DOHH2 (cell line): ENCODE measurements around the gene SEMA3D.

Experiments
- EZH2phosphoT487 ChIP-seq: fragments of 200-600 bp; sonication (generic); IDR thresholded peaks from 2 replicates; pipeline ENCODE4 v1.6.1; 2017; ENCODE audit warnings: borderline replicate concordance, mild to moderate bottlenecking, antibody characterized with exemption, low read length, moderate library complexity, mixed read lengths
- TF ChIP-seq, protein P1 (sequence below): fragments of 200-600 bp; sonication (generic); IDR thresholded peaks from one replicate; pipeline ENCODE4 v1.5.1; 2014; ENCODE audit warnings: antibody characterized with exemption, mild to moderate bottlenecking, low read depth, low read length; ENCODE audit not compliant: poor library complexity, severe bottlenecking

DNA sequence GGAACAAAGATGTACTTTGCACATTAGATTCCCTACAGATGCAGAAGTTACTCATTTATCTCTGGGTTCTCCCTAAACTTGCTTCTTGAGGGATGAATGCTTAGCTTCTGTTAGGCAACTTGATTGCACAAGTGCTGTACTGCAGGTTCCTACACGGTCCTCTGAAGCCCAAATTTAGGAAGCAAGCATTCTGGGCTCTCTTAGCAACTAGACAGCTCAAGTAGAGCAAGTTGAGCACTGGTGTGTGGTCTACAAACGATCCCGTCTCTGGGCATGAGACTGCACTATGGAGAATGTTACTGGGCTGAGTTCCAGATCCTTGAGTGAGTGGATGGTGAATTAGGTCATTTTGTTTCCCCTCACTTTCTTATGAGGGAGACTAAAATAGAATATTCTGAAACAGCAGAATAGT, 14.3 kb downstream of the SEMA3D start:
- TF ChIP-seq, protein P1, sequence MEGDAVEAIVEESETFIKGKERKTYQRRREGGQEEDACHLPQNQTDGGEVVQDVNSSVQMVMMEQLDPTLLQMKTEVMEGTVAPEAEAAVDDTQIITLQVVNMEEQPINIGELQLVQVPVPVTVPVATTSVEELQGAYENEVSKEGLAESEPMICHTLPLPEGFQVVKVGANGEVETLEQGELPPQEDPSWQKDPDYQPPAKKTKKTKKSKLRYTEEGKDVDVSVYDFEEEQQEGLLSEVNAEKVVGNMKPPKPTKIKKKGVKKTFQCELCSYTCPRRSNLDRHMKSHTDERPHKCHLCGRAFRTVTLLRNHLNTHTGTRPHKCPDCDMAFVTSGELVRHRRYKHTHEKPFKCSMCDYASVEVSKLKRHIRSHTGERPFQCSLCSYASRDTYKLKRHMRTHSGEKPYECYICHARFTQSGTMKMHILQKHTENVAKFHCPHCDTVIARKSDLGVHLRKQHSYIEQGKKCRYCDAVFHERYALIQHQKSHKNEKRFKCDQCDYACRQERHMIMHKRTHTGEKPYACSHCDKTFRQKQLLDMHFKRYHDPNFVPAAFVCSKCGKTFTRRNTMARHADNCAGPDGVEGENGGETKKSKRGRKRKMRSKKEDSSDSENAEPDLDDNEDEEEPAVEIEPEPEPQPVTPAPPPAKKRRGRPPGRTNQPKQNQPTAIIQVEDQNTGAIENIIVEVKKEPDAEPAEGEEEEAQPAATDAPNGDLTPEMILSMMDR: no peak
- TF ChIP-seq EZH2phosphoT487: no peak
